Neural cell (in vitro differentiated cells): ENCODE results near the gene SGCE. TPM values are rescaled to one million over a fixed set of nuclear protein-coding genes. Genes with fewer than 3 reads are reported as not detected.

ENCODE experiments used
- H2AFZ ChIP-seq: fragments of 200-600, 300-800 bp; sonication (generic), shearing (Covaris generic); 2 replicates; pipeline ENCODE4 v1.6.0; 2014; ENCODE audit warnings: low read depth, mild to moderate bottlenecking, antibody characterized with exemption, low read length, moderate library complexity
- H3F3A ChIP-seq: fragments of 200-600 bp; shearing (Covaris generic); 2 replicates; pipeline ENCODE4 v1.6.1; 2016; ENCODE audit warnings: mild to moderate bottlenecking, moderate library complexity, mixed read lengths, antibody characterized with exemption, low read length; ENCODE audit not compliant: insufficient read depth, poor library complexity, severe bottlenecking
- H3K27ac ChIP-seq: fragments of 200-600, 300-800 bp; sonication (generic), shearing (Covaris generic); 2 replicates; pipeline ENCODE4 v1.5.1; 2014; ENCODE audit warnings: mild to moderate bottlenecking, low read length, moderate library complexity
- H3K27me3 ChIP-seq: fragments of 300-800, 200-600 bp; sonication (generic), shearing (Covaris generic); 2 replicates; pipeline ENCODE4 v1.6.0; 2014; ENCODE audit warnings: mild to moderate bottlenecking, low read depth, low read length, moderate library complexity; ENCODE audit not compliant: insufficient read depth
- H3K36me3 ChIP-seq: fragments of 300-800, 200-600 bp; sonication (generic), shearing (Covaris generic); 2 replicates; pipeline ENCODE4 v1.5.1; 2014; ENCODE audit warnings: mild to moderate bottlenecking, antibody characterized with exemption, low read length, moderate library complexity; ENCODE audit not compliant: insufficient read depth
- H3K4me2 ChIP-seq: fragments of 300-800, 200-600 bp; sonication (generic), shearing (Covaris generic); 2 replicates; pipeline ENCODE4 v1.6.0; 2014; ENCODE audit warnings: mild to moderate bottlenecking, low read length
- H3K4me3 ChIP-seq: fragments of 300-800, 200-600 bp; sonication (generic), shearing (Covaris generic); 2 replicates; pipeline ENCODE4 v1.5.1; 2014; ENCODE audit warnings: mild to moderate bottlenecking, low read length, moderate library complexity
- H3K79me2 ChIP-seq: fragments of 200-600 bp; shearing (Covaris generic); replicated peaks from 2 replicates; pipeline ENCODE4 v1.6.0; 2014; ENCODE audit warnings: mild to moderate bottlenecking, low read length, moderate library complexity; ENCODE audit not compliant: insufficient read depth
- H3K9ac ChIP-seq: fragments of 300-800, 200-600 bp; sonication (generic), shearing (Covaris generic); 2 replicates; pipeline ENCODE4 v1.6.1; 2016; ENCODE audit warnings: mild to moderate bottlenecking, low read length, mixed read lengths
- H3K9me2 ChIP-seq: fragments of 200-600 bp; shearing (Covaris generic); 2 replicates; pipeline ENCODE4 v1.6.1; 2016; ENCODE audit warnings: mild to moderate bottlenecking, low read length, mixed read lengths; ENCODE audit not compliant: insufficient read depth
- H3K9me3 ChIP-seq: fragments of 200-600, 300-800 bp; sonication (generic), shearing (Covaris generic); 2 replicates; pipeline ENCODE4 v1.6.1; 2016; ENCODE audit warnings: mild to moderate bottlenecking, mixed run types, low read length, moderate library complexity, mixed read lengths
- H4K20me1 ChIP-seq: fragments of 200-600 bp; shearing (Covaris generic); 2 replicates; pipeline ENCODE4 v1.6.1; 2016; ENCODE audit warnings: mild to moderate bottlenecking, mixed run types; ENCODE audit not compliant: insufficient read depth
- CTCF ChIP-seq: fragments of 450-650 bp; IDR thresholded peaks from 2 replicates; pipeline ENCODE4 v1.5.1; 2014; ENCODE audit warnings: antibody characterized with exemption, mild to moderate bottlenecking, moderate library complexity; ENCODE audit not compliant: poor library complexity, severe bottlenecking
- EP300 ChIP-seq: fragments of 450-650 bp; conservative IDR thresholded peaks from 2 replicates; pipeline ENCODE4 v1.6.1; 2014; ENCODE audit warnings: antibody characterized with exemption, mild to moderate bottlenecking, moderate library complexity; ENCODE audit not compliant: poor library complexity, severe bottlenecking
- EZH2 ChIP-seq: fragments of 200-600, 300-800 bp; shearing (Covaris generic), sonication (generic); IDR thresholded peaks from 2 replicates; pipeline ENCODE4 v1.6.1; 2014; ENCODE audit warnings: antibody characterized with exemption, low read length, borderline replicate concordance, mild to moderate bottlenecking; ENCODE audit not compliant: insufficient read depth, poor library complexity, severe bottlenecking
- MXI1 ChIP-seq: fragments of 450-650 bp; conservative IDR thresholded peaks from 2 replicates; pipeline ENCODE4 v1.6.1; 2014; ENCODE audit warnings: antibody characterized with exemption, mild to moderate bottlenecking; ENCODE audit not compliant: poor library complexity, severe bottlenecking
- POLR2AphosphoS5 ChIP-seq: IDR thresholded peaks from 2 replicates; pipeline ENCODE4 v1.6.1; 2012
- RAD21 ChIP-seq: fragments of 450-650 bp; conservative IDR thresholded peaks from 2 replicates; pipeline ENCODE4 v1.6.1; 2014; ENCODE audit warnings: antibody characterized with exemption, mild to moderate bottlenecking, moderate library complexity
- REST ChIP-seq: IDR thresholded peaks from 2 replicates; pipeline ENCODE4 v1.6.1; 2012; ENCODE audit warnings: borderline replicate concordance
- SMC3 ChIP-seq: fragments of 450-650 bp; conservative IDR thresholded peaks from 2 replicates; pipeline ENCODE4 v1.6.1; 2014; ENCODE audit warnings: antibody characterized with exemption, mild to moderate bottlenecking, moderate library complexity; ENCODE audit not compliant: poor library complexity
- TAF1 ChIP-seq: IDR thresholded peaks from 2 replicates; pipeline ENCODE4 v1.6.1; 2012; ENCODE audit warnings: low read depth
- polyA plus RNA-seq: library from polyadenylated mRNA; depleted of rRNA; stranded (reverse); fragments of >200 nt; gene quantifications from 2 replicates; pipeline ENCODE4 v1.2.3, GENCODE V29; 2014

Gene SGCE
- polyA plus RNA-seq, 1 donor from 2014 or later, result 94.6 TPM

- Histone ChIP-seq H3K9me2 (no peaks in the 10 kb centered on the region), H3K36me3 (peaks cover 7% of the 10 kb centered on the region), H3K9me3 (no peaks in the 10 kb centered on the region), H3K27me3 (no peaks in the 10 kb centered on the region), H2AFZ (no peak overlapping the region), H4K20me1 (no peaks in the 10 kb centered on the region), H3K79me2 (no peaks in the 10 kb centered on the region), H3K4me3 (no peak overlapping the region), H3F3A (no peaks in the 10 kb centered on the region), H3K27ac (no peak overlapping the region), H3K9ac (no peak overlapping the region), H3K4me2 (no peak overlapping the region)
- TF ChIP-seq SMC3, result no peak
- no peak for TF ChIP-seq CTCF
- TF ChIP-seq EP300, result no peak
- TF ChIP-seq RAD21, result no peak
- TF ChIP-seq POLR2AphosphoS5, result no peak
- no peak for TF ChIP-seq REST
- no peak for TF ChIP-seq MXI1
- no peak for TF ChIP-seq TAF1
Measured at GRCh38 chr7:94616855-94617254, 39.1 kb downstream of the SGCE start.

- Histone ChIP-seq H3K79me2 (no peaks in the 10 kb centered on the region), H3K4me3 (no peak overlapping the region), H3K27ac (no peak overlapping the region), H3K9ac (no peak overlapping the region), H2AFZ (no peak overlapping the region), H3K36me3 (peaks cover 7% of the 10 kb centered on the region), H3K9me2 (no peaks in the 10 kb centered on the region), H3K9me3 (no peaks in the 10 kb centered on the region), H4K20me1 (no peaks in the 10 kb centered on the region), H3F3A (no peaks in the 10 kb centered on the region), H3K27me3 (no peaks in the 10 kb centered on the region), H3K4me2 (no peak overlapping the region)
- TF ChIP-seq RAD21 (no peak), MXI1 (no peak), CTCF (no peak), REST (no peak), POLR2AphosphoS5 (no peak), EZH2 (no peak), EP300 (no peak), SMC3 (no peak), TAF1 (no peak)
Measured at GRCh38 chr7:94615666-94616065, 40.3 kb downstream of the SGCE start.
